Activated CD4-positive, alpha-beta T cell treated with anti-CD3 and anti-CD28 coated beads, Interleukin-2, amount 50 U/mL, for 16 hours (primary cell): Measurements from ENCODE around the gene OPN3.
A peak's percentile ranks its signal among the peaks of the same experiment; 100 is the strongest.

ENCODE experiments used
- DNase-seq: peaks from one replicate; pipeline ENCODE4 v3.0.0-alpha.2; 2020

OPN3 gene

DNA sequence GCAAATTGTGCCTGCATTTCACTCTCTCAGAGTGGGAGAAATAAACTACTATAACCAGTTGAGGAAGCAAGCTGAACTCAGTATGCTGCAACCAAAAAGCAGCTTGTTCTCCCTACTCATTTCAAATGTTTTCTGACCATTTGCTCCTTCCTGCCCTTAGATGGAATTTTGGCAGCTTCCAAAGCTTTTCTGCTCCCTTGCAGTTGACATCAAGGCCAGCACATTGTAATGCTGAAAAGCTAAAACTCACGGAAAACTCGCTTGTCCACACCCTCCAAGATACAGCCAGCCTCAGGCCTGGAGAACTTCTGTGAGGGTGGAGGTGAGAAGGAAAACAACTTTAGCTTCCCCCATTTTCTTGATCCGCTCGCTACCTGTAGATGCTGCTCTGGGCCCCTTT lies 5.0 kb upstream of the OPN3 start:
- no peak for DNase-seq

- DNase-seq = no peak
Observed at GRCh38 chr1:241644259-241644658, 4.1 kb upstream of the OPN3 start.

GRCh38 chr1:241642593-241642944 lies 2.4 kb upstream of the OPN3 start:
- DNase-seq = no peak

DNA sequence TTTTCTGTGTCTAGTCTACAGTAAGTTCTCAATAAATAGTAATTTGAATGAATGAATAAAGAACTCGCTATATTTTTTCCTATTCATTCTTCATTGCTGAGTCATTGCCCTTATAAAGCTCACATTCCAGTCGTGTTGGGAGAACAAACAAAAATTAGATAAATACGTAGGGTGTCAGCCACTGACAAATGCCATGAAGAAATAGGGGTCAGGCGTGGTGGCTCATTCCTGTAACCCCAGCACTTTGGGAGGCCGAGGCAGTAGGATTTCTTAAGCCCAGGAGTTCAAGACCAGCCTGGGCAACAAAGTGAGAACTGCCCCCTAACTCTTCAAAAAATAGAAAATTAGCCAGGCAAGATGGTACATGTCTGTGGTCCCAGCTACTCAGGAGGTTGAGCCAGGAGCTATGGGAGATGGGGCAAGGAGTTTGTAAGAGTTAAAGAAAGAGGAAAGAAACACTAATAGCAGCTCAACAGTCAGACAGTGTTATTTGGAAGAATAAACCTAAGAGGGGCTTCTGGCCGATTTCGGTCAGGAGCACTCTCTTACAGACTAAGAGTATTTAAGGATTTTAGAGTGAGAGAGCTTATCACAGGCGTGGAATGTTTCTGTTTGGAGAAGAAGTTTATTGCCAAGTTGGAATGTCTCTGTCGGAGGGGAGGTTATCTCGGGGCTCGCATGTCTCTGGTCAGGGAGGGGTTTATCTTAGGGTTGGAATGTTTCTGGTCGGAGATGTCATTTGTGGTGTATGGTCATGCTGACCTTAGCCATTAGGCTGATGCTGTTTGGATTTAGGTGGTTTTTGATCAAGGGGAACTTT lies 1.8 kb upstream of the OPN3 start:
- no peak for DNase-seq

GRCh38 chr1:241640867-241641622 lies 876 bp upstream of the OPN3 start:
- DNase-seq = no peak

DNA sequence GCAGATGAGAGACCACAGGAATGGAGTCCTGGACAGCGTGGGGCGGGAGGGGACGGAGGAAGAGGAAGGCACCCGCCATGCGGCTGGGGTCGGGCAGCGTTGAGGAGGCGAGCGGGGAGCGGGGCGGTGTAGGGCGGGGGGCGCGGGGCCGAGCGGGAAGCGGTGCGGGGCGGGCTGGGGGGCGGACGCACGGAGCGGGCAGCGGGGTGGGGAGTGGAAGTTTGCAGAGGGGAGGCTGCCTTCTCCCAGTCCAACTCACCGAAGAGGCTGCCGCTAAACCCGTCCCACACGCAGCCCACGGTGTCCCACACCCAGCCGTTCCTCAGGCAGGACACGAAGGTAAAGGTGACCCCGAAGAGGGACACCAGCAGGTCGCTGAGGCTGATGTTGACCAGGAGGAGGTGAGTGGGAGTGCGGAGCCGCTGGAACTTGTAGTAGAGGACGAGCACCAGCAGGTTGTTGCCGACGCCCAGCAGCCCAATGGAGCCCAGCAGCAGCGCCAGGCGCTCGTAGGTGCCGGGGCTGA lies 483 bp downstream of the OPN3 start:
- peak; percentile 39 for DNase-seq

GRCh38 chr1:241638909-241639622 lies 1.1 kb downstream of the OPN3 start:
- DNase-seq = no peak

DNA sequence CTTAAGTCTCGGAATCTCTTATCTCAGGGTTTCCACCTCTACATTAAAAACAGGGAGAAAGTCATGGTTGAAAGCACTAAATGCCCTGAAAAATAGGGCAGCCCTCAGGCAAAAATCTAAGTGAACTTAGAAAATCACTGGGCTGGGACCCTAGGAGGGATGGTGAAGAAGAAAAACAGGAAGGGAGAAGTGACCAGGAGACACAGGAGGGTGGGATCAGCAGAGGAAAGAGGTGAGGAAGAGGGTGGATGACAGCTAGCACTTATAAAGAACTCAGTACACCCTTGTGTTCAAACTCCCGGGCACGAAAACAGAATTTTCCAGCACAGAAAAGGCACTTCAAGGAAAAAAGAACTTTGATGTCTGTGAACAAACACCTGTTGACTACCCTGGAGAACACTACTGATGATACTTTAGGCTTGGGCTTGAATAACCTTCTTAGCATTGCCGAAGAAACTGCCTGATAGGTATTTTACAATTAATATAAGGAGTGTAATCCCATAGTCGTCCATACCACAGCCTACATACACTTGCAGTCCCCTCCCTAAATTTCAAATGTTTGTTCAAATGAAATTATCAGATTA lies 2.0 kb downstream of the OPN3 start:
- no peak for DNase-seq

- no peak for DNase-seq
Observed at GRCh38 chr1:241637604-241638003, 2.6 kb downstream of the OPN3 start.

- no peak for DNase-seq
Observed at GRCh38 chr1:241637046-241637590, 3.1 kb downstream of the OPN3 start.

DNA sequence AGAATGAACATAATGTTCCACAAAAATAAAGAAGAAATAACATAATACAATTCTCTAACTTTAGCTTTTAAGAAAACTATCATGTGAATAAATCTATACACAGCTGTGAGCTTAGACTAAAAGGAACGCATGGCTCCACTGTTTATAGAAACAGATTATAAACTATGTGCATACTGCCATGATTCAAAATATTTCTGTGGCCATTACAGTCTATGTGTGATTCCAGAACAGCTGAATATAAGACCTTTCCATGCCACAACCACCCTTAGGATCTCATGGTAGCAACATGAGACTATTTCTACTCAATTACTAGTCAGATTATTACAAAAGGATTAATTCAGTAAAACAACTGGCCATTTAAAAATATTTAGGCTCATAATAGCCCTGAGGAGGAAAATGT lies 3.9 kb downstream of the OPN3 start:
- DNase-seq = no peak

DNA sequence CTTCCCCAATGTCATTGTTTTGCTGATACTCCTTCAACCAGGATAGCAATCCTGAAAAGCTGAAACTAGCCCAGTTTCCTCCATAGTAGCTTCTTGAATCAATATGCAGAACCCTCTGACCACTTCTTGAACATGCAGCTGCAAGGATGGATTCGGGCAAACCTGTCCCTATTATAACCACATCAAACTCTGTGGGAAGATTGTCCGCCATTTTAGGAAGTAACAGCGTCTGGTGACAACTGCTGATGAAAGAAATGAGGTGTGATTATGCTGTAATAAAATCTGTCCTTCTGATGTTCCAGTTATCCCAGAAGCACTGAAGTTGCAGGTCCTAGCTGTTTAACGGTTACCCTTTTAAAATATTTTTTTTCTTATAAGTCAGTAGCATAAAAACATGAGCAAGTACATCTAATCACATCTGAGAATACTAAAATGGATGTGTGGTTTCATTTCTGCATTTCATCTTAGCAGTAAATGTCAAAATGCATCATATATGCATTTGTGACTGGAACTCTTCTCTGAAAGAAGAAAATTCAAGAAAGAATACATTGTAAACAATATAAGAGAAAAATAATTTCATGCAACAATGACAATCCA lies 4.5 kb downstream of the OPN3 start:
- DNase-seq = no peak

- no peak for DNase-seq
Observed at GRCh38 chr1:241632987-241633386, 7.2 kb downstream of the OPN3 start.

GRCh38 chr1:241631674-241632073 lies 8.5 kb downstream of the OPN3 start:
- no peak for DNase-seq

- DNase-seq = no peak
Observed at GRCh38 chr1:241630899-241631298, 9.3 kb downstream of the OPN3 start.

GRCh38 chr1:241630476-241630875 lies 9.7 kb downstream of the OPN3 start:
- no peak for DNase-seq

- no peak for DNase-seq
Observed at GRCh38 chr1:241630005-241630404, 10.2 kb downstream of the OPN3 start.

DNA sequence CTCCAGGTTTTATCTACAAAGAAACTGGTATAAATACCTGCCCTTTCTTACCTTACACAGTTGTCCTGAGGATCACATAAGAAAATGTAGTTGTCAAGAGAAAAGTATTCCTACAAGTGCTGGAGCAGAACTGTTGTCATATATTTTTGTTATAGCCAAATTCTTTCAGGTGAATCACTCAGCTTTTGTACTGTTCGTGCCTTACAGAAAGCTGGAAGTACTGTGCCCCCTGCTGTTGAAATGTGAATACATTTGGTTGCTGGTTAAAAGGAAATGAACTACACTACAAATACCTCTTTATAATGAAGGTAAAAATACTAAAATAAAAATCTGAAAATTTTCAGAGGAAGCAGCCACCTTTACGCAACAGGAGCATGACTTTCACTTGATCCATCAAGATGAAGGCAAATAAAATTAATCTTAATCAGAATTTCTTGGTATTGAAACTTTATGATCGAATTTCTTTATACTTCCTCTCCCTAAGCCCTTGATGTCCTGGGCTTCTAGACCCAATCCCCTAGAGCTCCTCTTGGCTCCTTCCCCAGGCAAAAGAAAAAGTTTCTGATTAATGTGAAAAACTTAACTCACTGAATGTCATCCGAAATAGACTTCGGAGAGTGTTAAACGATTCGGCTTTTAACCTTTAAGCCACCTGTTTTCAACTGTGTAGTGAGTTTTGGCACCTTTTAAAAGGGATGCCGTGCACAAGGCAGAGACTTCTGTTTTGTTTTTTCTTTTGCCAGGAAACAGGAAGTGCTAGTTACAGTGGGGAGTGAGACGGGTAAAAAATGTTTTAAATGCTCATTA lies 12.5 kb downstream of the OPN3 start:
- peak; percentile 59 for DNase-seq

GRCh38 chr1:241624935-241625334 lies 15.2 kb downstream of the OPN3 start:
- no peak for DNase-seq

DNA sequence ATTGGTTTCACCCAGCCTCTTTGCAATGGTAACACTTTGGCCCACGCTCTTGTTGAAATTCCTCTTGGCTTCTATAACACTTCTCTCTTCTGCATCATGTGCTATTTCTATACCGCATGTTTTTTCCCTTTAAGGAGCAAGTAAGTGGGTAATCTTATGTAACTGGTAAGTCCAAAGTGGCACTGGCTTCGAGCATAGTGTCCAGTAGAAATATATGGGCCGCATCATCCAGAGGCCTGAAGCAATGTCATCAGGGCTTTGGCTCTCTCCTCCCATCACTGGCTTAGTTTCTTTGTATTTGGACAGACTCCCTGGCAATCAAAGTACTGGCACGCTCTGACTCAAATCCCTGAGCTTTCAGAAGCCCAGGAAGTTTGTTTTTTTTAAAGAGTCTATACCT lies 17.5 kb downstream of the OPN3 start:
- no peak for DNase-seq

DNA sequence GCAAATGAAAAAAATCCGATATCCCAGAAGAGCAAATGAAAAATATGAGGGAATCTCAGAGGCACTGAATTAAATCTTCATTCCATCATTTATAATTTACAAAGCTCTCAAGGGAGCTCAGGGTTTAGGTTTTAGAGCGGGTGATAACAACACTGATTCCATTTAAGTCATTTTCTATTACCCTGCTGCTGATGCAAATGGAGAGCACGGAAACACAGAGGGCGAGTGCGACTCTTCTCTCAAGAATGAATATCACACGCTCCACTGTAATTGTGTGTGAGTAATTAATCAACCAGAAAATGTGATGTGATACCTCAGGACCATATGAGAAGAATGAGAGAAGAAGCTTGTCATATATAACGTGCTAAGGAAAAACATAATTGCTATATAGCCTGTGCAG lies 22.7 kb downstream of the OPN3 start:
- no peak for DNase-seq
